BJ (cell line): ENCODE results near the gene OR13C5. TPM values are rescaled to one million over a fixed set of nuclear protein-coding genes. Genes with fewer than 3 reads are reported as not detected.
"Not testable (repeated sequence)": the region's sequence is repeated elsewhere in the genome, so short reads cannot be mapped to it uniquely, and the experiment has no call there.

Experiments used
- CTCF ChIA-PET: fragments of 350-600 bp; formaldehyde crosslinking; extraction: SDS; loops from one replicate; lab custom pipeline; 2021; ENCODE audit warnings: antibody characterized with exemption, inconsistent platforms; lab: Yijun Ruan, JAX
- POLR2A ChIA-PET: fragments of 300-600 bp; sonication (Branson Sonifier 250); formaldehyde crosslinking; extraction: SDS; loops from one replicate; lab custom pipeline; 2021; ENCODE audit warnings: antibody characterized with exemption; lab: Charles Lee
- DNase-seq: peaks from one replicate; pipeline ENCODE4 v3.0.0-alpha.2; 2011; ENCODE audit warnings: low read depth
- H3K27me3 ChIP-seq: 2 replicates; pipeline ENCODE4 v1.6.0; 2011; ENCODE audit warnings: low read length; ENCODE audit not compliant: control insufficient read depth, insufficient read depth
- H3K36me3 ChIP-seq: 2 replicates; pipeline ENCODE4 v1.5.1; 2011; ENCODE audit warnings: low read length; ENCODE audit not compliant: control insufficient read depth, insufficient read depth
- H3K4me3 ChIP-seq: 2 replicates; pipeline ENCODE4 v1.5.1; 2011; ENCODE audit warnings: low read depth, mild to moderate bottlenecking, control low read depth, low read length
- polyA minus RNA-seq: library from RNA; depleted of rRNA, polyadenylated mRNA; stranded (reverse); fragments of >200 nt; gene quantifications from 2 replicates; pipeline ENCODE4 v1.2.3, GENCODE V29; 2011; rRNA and poly(A)+ RNA removed
- polyA plus RNA-seq: library from polyadenylated mRNA; depleted of rRNA; stranded (reverse); fragments of >200 nt; gene quantifications from 2 replicates; pipeline ENCODE4 v1.2.3, GENCODE V29; 2011; rRNA removed
- TF ChIP-seq, protein P1 (sequence below): IDR thresholded peaks from 2 replicates; pipeline ENCODE4 v1.5.1; 2011; ENCODE audit warnings: low read depth, mild to moderate bottlenecking, control low read depth, inconsistent platforms, low read length, moderate library complexity; ENCODE audit not compliant: insufficient read depth

The OR13C5 gene, protein sequence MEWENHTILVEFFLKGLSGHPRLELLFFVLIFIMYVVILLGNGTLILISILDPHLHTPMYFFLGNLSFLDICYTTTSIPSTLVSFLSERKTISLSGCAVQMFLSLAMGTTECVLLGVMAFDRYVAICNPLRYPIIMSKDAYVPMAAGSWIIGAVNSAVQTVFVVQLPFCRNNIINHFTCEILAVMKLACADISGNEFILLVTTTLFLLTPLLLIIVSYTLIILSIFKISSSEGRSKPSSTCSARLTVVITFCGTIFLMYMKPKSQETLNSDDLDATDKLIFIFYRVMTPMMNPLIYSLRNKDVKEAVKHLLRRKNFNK
- polyA plus RNA-seq: not detected in 2 replicates
- not detected in 2 replicates for polyA minus RNA-seq

GRCh38 chr9:104599313-104599712 is at the start of gene OR13C5:
Gene OR13C5, minus strand, starts transcription at chr9:104599413. Its CDS starts 0 bp downstream, at chr9:104599413.
- H3K27me3 ChIP-seq, H3K36me3 ChIP-seq, CTCF ChIA-PET, H3K4me3 ChIP-seq, DNase-seq, POLR2A ChIA-PET: not testable (repeated sequence)

DNA sequence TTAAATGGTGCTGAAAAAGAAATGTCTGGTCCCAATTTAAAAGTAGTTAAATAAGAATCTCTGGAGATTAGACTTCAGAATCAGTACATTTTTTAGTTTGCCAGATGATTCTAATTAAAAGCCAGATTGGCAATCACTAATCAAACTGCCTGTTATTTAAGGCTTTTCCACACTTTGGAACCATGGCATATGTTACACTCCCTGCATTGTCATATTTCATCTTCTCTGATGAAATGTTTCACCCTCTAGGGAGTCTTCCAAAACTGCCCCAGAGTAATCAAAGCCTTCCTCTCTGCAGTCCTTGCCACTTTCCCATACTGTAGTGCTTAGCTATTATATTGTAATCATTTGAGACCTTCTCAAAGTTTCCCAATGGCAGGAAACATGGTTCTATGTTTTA is 36.2 kb upstream of the OR13C5 start:
- no peaks in the 10 kb centered on the region for H3K27me3 ChIP-seq
- ChIA-PET CTCF (no interaction called here), POLR2A (no interaction called here)
- no peak for DNase-seq
- H3K36me3 ChIP-seq: no peaks in the 10 kb centered on the region
- TF ChIP-seq, protein P1, sequence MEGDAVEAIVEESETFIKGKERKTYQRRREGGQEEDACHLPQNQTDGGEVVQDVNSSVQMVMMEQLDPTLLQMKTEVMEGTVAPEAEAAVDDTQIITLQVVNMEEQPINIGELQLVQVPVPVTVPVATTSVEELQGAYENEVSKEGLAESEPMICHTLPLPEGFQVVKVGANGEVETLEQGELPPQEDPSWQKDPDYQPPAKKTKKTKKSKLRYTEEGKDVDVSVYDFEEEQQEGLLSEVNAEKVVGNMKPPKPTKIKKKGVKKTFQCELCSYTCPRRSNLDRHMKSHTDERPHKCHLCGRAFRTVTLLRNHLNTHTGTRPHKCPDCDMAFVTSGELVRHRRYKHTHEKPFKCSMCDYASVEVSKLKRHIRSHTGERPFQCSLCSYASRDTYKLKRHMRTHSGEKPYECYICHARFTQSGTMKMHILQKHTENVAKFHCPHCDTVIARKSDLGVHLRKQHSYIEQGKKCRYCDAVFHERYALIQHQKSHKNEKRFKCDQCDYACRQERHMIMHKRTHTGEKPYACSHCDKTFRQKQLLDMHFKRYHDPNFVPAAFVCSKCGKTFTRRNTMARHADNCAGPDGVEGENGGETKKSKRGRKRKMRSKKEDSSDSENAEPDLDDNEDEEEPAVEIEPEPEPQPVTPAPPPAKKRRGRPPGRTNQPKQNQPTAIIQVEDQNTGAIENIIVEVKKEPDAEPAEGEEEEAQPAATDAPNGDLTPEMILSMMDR: no peak
- no peak overlapping the region for H3K4me3 ChIP-seq

DNA sequence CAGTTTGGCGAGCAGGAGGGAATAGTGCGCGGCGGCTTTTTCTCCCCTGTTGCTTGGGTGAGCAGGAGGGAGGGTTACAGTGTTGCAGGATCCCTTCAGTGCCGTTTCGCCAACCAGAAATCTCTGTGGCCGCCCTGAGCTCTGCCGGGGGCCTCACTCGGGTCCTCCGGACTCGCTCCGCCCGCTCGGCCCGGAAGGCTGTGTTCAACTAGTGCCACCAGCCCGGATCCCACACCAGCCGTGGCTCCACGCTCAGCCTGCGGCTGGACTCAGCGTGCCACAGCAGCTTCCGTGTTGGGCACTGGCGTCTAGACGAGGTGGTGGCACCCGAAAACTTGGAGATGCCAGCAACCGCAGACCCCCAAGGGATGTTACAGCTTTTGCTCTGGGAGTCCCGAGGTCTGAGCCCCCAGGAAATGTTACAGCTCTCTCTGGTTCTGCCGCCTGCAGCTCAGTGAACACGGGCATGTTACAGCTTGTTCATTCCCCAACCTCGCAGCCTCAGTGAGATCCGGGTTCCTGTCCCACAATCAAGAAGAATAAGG is 34.8 kb upstream of the OR13C5 start:
- no peak overlapping the region for H3K4me3 ChIP-seq
- ChIA-PET POLR2A (no interaction called here), CTCF (no interaction called here)
- no peaks in the 10 kb centered on the region for H3K36me3 ChIP-seq
- no peaks in the 10 kb centered on the region for H3K27me3 ChIP-seq
- TF ChIP-seq, protein P1: no peak
- no peak for DNase-seq

- DNase-seq, H3K4me3 ChIP-seq, POLR2A ChIA-PET, H3K36me3 ChIP-seq, CTCF ChIA-PET, H3K27me3 ChIP-seq: not testable (repeated sequence)
Measured at GRCh38 chr9:104625964-104626363, 26.8 kb upstream of the OR13C5 start.

GRCh38 chr9:104618104-104618503 is 18.9 kb upstream of the OR13C5 start, which contains the start of gene OR13C9:
Gene OR13C9, minus strand, starts transcription at chr9:104618204. Its CDS starts 0 bp downstream, at chr9:104618204.
- ChIA-PET POLR2A (no interaction called here), CTCF (no interaction called here)
- Histone ChIP-seq H3K36me3 (no peaks in the 10 kb centered on the region), H3K4me3 (no peak within 1 kb of the TSS), H3K27me3 (no peaks in the 10 kb centered on the region)
- DNase-seq: no peak
- TF ChIP-seq, protein P1: no peak

DNA sequence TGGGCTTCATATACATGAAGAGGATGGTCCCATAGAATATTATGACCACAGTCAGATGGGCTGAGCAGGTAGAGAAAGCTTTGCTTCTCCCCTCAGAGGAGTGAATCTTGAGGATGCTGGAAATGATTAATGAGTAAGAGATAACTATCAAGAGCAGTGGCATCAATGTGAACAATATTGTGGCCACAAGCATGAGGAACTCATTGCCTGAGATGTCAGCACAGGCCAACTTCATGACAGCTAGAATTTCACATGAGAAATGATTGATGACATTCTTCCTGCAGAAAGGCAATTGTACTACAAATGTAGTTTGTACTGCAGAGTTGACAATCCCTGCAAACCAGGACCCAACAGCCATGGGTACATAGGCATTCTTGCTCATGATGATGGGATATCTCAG is 18.2 kb upstream of the OR13C5 start:
- CTCF ChIA-PET: no interaction called here
- no peaks in the 10 kb centered on the region for H3K27me3 ChIP-seq
- TF ChIP-seq, protein P1: no peak
- DNase-seq: no peak
- POLR2A ChIA-PET: no interaction called here
- H3K36me3 ChIP-seq: no peaks in the 10 kb centered on the region
- no peak overlapping the region for H3K4me3 ChIP-seq
